WI38 (cell line): ENCODE measurements around the gene GNPTAB.
"Not testable (repeated sequence)": the region's sequence is repeated elsewhere in the genome, so short reads cannot be mapped to it uniquely, and the experiment has no call there.

Experiments used
- H3K4me3 ChIP-seq: 2 replicates; pipeline ENCODE4 v1.5.1; 2011; ENCODE audit warnings: low read depth, mild to moderate bottlenecking, control low read depth, low read length
- TF ChIP-seq, protein P1 (sequence below): IDR thresholded peaks from 2 replicates; pipeline ENCODE4 v1.5.1; 2012; ENCODE audit warnings: low read depth, mild to moderate bottlenecking, control low read depth, low read length

The GNPTAB gene

DNA sequence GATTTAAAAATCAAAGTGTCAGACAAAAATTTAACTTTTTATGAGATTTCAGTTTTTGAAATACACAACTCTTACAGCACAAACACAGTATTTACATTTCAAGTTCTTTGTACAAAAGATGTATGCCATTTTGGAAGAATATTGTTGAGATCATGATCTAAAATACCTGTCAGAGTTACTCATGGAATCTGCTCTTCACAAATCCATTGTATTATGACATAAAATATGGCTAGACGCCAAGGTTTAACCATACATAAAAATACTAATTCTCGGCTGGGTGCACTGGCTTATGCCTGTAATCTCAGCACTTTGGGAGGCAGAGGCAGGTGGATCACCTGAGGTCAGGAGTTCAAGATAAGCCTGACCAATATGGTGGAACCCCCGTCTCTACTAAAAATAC is 85.3 kb downstream of the GNPTAB start:
- TF ChIP-seq, protein P1, sequence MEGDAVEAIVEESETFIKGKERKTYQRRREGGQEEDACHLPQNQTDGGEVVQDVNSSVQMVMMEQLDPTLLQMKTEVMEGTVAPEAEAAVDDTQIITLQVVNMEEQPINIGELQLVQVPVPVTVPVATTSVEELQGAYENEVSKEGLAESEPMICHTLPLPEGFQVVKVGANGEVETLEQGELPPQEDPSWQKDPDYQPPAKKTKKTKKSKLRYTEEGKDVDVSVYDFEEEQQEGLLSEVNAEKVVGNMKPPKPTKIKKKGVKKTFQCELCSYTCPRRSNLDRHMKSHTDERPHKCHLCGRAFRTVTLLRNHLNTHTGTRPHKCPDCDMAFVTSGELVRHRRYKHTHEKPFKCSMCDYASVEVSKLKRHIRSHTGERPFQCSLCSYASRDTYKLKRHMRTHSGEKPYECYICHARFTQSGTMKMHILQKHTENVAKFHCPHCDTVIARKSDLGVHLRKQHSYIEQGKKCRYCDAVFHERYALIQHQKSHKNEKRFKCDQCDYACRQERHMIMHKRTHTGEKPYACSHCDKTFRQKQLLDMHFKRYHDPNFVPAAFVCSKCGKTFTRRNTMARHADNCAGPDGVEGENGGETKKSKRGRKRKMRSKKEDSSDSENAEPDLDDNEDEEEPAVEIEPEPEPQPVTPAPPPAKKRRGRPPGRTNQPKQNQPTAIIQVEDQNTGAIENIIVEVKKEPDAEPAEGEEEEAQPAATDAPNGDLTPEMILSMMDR = no peak
- H3K4me3 ChIP-seq = no peak overlapping the region

DNA sequence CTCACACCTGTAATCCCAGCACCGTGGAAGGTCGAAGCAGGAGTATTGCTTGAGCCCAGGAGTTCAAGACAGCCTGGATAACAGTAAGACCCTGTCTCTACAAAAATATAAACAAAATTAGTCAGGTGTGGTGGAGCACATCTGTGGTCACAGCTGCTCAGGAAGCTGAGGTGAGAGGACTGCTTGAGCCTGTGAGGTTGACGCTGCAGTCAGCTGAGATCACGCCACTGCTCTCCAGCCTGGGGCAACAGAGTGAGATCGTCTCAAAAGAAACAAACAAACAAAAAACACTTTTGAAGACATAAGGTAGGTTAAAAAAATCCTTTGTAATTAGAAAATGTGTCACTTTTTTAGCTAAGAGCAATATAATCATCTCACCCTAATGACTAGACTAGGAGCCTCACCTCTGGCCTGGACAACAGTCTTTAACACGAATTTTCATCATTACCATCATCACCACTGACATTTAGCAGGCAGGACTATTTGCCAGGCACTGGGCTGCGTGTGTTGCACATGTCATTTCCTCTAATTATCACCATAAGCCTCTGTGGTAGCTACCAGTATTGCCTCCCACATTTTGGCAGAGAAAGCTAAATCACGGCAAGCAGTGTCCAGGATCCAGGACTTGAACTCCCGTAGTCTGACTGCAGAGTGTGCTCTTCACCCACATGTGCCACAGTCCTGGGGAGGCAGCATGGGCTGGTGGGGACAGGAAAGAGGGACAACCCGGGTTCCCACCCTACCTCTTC is 86.9 kb downstream of the GNPTAB start:
- TF ChIP-seq, protein P1 = no peak
- no peak overlapping the region for H3K4me3 ChIP-seq

DNA sequence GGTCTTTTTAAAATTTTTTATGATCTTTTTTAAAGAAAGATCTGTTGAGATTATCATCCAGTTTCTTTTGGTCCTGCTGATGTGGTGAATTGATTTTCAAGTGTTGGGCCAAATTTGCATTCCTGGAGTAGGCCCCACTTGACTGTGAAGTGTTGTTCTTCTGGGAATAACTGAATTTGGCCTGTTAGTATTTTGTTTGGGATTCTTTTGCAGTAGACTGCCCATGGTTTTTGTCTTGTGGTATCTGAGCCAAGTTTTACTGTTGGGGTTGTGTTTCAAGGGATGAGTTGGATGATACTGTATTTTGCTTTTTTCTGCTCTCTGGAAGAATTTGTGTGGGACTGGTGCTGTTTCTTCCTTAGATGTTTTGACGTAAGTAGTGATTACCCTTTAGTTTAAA is 87.5 kb downstream of the GNPTAB start:
- TF ChIP-seq, protein P1 = no peak
- no peak overlapping the region for H3K4me3 ChIP-seq

DNA sequence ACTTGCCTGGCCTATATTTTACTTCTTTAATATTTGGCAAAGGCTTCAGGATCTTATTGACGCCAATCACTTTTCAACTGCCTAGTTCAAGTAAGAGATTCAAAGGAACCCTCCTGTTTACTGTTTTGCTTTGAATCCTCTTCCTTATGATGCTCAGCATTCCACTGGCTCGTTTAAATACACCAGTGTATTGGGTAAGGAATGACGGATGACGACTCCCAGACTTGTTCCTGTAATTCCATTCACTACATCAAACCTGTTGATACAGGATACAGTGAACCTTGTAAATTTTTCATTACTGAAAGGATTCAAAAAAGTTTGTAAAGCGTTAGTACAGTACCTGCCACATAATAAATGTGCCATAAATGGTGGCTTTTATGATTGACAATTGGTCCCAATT is 89.8 kb downstream of the GNPTAB start:
- TF ChIP-seq, protein P1 = no peak
- no peak overlapping the region for H3K4me3 ChIP-seq

DNA sequence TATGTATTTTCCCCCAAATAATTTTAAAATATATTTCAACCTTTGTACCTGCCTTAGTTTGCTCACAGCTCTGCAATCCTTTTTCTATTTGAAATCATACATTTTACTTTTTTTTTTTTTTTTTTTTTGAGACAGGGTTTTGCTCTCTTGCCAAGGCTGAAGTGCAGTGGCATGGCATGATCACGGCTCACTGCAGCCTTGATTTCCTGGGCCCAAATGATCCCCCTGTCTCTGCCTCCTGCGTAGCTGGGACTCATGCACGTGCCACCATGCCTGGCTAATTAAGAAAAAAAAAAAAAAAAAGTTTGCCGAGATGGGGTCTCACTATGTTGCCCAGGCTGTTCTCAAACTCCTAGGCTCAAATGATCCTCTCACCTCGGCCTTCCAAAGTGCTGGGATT is 90.2 kb downstream of the GNPTAB start:
- H3K4me3 ChIP-seq = no peak overlapping the region
- TF ChIP-seq, protein P1 = no peak

DNA sequence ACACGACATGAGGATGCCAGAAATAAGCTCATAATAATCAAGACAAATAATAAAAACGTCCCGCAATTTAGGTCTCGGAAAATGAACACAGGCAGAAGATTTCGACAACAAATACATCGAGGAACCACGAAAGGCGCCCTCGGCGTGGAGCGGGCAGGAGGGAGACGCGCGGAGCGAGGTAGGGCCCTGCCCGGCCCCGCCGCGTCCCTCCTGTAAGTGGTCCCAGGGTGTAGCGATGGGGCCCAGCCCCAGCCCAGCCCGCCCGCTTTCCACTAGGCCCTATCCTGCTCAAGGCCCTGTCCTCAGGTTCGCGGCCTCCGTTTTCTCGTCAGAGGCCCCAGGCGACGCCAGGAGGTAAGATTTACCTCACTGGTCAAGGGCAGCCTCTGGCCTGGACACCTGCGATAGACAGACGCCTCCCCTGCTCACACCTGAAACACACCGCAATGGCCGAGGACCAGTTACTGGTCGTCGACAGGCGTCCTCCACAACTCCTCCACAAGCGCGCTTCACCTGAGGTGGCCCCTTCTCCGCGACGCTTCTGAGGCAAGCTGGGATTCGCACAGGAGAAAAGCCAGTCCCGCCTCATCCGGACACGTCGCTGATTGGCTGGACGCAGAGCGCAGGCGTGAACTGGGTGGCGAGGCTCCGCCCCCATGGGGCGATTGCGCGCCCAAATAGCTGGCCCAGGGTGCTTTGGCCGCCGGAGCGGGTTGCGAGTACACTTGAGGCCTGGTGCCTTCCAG is 91.7 kb downstream of the GNPTAB start, which contains the start of gene SYCP3:
TSS of gene SYCP3 (minus strand) at position 543 of the 746 bp plus-strand sequence. CDS start 1,527 bp downstream, outside the sequence.
- TF ChIP-seq, protein P1 = no peak
- H3K4me3 ChIP-seq = no peak within 1 kb of the TSS

DNA sequence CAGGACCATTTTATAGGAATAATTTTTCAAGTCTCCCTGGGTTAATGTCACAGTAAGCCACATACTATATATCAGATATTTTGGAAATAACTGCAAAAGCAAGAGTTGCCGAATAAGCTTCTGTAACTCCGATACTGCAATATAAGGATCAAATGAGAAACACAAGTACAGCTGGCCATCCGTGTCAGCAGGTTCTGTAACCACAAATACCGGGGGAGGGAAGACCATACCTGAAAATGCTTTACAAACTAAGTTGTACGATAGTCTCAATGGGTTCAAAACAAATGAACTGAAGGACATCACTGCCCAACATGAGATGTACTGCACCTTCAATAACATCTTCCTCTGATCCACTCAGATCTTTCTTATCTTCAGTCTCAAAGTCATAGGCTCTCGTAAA is 93.3 kb downstream of the GNPTAB start:
- TF ChIP-seq, protein P1 = no peak
- no peak overlapping the region for H3K4me3 ChIP-seq

DNA sequence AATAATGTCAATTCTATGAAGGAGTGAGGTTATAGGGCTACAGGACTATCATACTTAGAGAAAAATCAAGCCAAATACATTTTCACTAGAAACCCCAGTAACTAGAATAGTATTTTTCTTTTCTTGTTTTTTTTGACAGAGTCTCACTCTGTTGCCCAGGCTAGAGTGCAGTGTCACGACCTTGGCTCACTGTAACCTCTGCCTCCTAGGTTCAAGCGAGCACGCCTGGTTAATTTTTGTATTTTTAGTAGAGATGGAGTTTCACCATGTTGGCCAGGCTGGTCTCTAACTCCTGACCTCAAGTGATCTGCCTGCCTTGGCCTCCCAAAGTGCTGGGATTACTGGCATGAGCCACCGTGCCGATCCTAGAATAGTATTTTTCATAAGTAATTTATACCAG is 96.3 kb downstream of the GNPTAB start:
- not testable (repeated sequence) for H3K4me3 ChIP-seq
